Measurements from ENCODE around the gene CCZ1.
"Not testable (repeated sequence)": the region's sequence is repeated elsewhere in the genome, so short reads cannot be mapped to it uniquely, and the experiment has no call there.

- not testable (repeated sequence) for TF ChIP-seq CTCF (conservative IDR thresholded peaks at IDR 0.05; ENCODE audit: low read depth, low read length); EZH2 (IDR thresholded peaks at IDR 0.05; ENCODE audit: borderline replicate concordance, low read depth, low read length, poor library complexity, severe bottlenecking)
Observed at GRCh38 chr7:5868928-5869341, 29.6 kb upstream of the CCZ1 start.
